Aorta (tissue), 5 donors: Measurements from ENCODE around the gene RBM19. TPM values are rescaled to one million over a fixed set of nuclear protein-coding genes. Genes with fewer than 3 reads are reported as not detected.

Experiments used
- ATAC-seq: fragments of 200-7000 bp; cut with Tn5 transposase; one replicate; pipeline ENCODE4 v1.9.1; 2022; ENCODE audit warnings: moderate library complexity; ENCODE audit not compliant: low FRiP score
- DNase-seq, 2 donors: peaks; one replicate each; pipeline ENCODE4 v3.0.0-alpha.2; 2020
- H3K27ac ChIP-seq, 2 donors: one replicate each; pipeline ENCODE4 v1.5.1; 2013; ENCODE audit warnings: low read length in 2 of 2, mild to moderate bottlenecking in 2 of 2, moderate library complexity in 2 of 2, control low read depth in 1 of 2, inconsistent platforms in 1 of 2, low read depth in 1 of 2
- H3K27me3 ChIP-seq, 2 donors: one replicate each; pipeline ENCODE4 v1.6.1; 2013; ENCODE audit warnings: control low read depth in 1 of 2, low read length in 1 of 2, mild to moderate bottlenecking in 1 of 2, moderate library complexity in 1 of 2; ENCODE audit not compliant: insufficient read depth in 2 of 2, control insufficient read depth in 1 of 2
- H3K36me3 ChIP-seq, 2 donors: one replicate each; pipeline ENCODE4 v1.6.1; 2013; ENCODE audit warnings: control low read depth in 1 of 2, low read length in 1 of 2, mild to moderate bottlenecking in 1 of 2; ENCODE audit not compliant: insufficient read depth in 2 of 2, control insufficient read depth in 1 of 2
- H3K4me1 ChIP-seq, 2 donors: one replicate each; pipeline ENCODE4 v1.6.1; 2013; ENCODE audit warnings: low read length in 2 of 2, control low read depth in 1 of 2, mild to moderate bottlenecking in 1 of 2, moderate library complexity in 1 of 2; ENCODE audit not compliant: insufficient read depth in 2 of 2, control insufficient read depth in 1 of 2
- H3K4me3 ChIP-seq, 2 donors: one replicate each; pipeline ENCODE4 v1.5.1; 2013; ENCODE audit warnings: low read length in 2 of 2, control low read depth in 1 of 2, mild to moderate bottlenecking in 1 of 2
- H3K9me3 ChIP-seq: one replicate; pipeline ENCODE4 v1.6.1; 2013; ENCODE audit warnings: mild to moderate bottlenecking, low read length; ENCODE audit not compliant: control insufficient read depth
- WGBS, 2 donors: extraction: QIAGEN DNeasy Blood & Tissue Kit; methylation state at CpG; one replicate each; pipeline ENCODE4 v1.1.7; 2013; 5-methylcytosine and 5-hydroxymethylcytosine counted together
- intact Hi-C, 2 donors: fragments of 100-400 bp; cut with DNase I; formaldehyde crosslinking; loops; one replicate each; pipeline versions ENCODE4 v1.14.2 to v1.15.0; 2022
- polyA plus RNA-seq, 2 donors: library from polyadenylated mRNA; stranded (reverse); fragments of 200-250 nt; gene quantifications; one replicate each; pipeline ENCODE4 v1.2.3, GENCODE V29; 2013
- total RNA-seq, 2 donors: library from RNA; stranded (reverse); fragmentation: NEBNext Ultra II Directional; extraction: Animal tissue kit (Norgen Biotek cat#: 25700); gene quantifications; one replicate each; pipeline ENCODE4 v1.2.1, GENCODE V29; 2021
- donor health status: healthy with polysubstance abuse.
- donor health status: Bipolar disorder and iron deficiency.
- donor health status: DM: no; HTN: no; CAD: no.
- donor health status: DM: no; HTN: no; CAD: no.
- donor health status: DM: yes; HTN: yes; CAD: no.

RBM19 gene
- total and polyA plus RNA-seq, 4 donors = 5.6 to 31.8 (median 26.0) TPM

DNA sequence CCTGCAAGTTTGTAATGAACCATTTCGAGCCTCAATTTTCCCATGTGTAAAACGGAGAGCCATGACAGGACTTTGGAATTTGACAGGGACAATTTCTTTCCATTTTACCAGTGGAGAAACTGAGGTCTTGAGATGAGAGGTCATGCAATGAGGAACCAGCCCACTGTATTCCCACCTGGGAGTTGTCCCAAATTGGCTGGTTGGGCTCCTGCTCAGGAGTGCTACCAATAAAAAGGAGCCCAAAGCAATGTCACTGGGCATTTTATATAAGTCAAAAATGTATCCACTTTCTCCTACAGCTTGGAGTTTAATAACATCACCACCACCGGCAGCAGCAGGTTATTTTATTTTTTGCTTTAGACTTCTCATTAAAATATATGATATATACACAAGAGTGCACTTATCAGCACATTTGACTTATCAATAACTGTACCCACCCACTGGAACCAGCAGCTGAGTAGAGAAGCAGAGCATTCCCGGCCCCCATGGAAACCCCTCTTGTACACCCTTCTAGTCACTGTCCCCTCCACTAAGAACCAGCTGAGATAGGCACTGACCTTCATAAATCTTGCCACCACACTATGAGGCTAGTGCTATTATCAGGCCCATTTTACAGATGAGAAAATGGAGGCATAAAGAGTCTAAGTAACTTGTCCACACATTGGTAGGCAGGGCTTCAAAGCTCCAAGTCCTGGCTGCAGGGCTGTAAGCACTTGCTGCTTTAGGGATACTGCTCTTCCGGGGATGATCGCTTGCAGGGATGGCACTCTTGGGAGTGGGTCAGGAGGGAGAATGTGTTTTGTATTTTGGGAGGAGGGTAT lies 25.3 kb upstream of the RBM19 start:
- WGBS, 2 donors = 64 to 72% methylated on average over 6 of the region's 6 CpGs
- Histone ChIP-seq H3K9me3 (no peaks in the 10 kb centered on the region), H3K4me3 (no peak overlapping the region), H3K27ac (no peak overlapping the region), H3K27me3 (peaks cover 0 to 2% of the 10 kb centered on the region in 2 donors), H3K36me3 (no peaks in the 10 kb centered on the region), H3K4me1 (no peaks in the 10 kb centered on the region)
- no peak for ATAC-seq
- no peak for DNase-seq
- intact Hi-C loops = no loop called here

DNA sequence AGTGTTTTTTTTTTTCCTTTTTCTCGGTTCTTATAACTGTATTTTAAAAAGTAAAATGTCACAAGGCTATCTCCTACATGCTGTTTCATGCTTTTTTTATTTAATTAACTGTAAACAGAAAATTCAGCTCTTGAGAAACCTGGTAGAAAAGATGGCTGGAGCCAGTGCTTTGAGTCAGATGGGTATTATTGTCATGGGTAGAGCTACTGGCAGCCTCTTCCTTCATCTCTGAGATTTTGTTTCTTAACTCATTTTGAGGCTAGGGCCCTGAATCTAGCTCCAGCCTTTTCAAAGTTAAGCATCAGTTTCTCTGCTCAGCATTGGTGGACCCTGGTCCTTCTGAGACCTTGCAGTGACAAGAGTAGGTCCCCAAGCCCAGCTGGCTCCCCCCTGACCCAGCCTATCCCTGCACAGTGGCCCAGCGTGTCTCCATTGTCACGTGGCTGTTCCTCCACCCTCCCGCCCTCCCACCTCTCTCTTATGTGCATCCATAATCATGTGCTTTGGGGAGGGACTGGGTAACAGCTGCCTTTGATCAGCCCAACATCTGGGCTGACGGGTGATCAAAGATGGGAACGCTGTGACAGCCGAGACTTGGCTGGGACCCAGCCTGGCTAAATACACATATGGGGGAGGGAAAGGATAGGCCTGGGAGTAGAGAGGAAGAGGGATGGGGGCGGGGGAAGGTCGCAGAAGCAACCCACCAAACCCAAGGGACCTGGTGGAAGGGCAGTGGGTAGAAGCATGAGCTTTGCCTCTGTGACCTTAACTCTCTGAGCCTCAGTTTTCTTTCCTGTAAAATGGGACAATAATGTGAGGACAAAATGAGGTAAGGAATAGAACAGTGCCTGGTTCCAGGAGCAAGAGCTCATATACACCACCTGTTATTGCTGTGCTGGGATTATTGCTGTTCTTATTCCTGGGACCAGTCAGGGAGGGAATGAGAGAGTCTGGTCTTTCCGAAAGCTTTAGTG lies 24.4 kb upstream of the RBM19 start:
- 21 to 25% methylated on average over 10 of the region's 10 CpGs for WGBS, 2 donors
- H3K27ac ChIP-seq = no peak overlapping the region
- H3K36me3 ChIP-seq = no peaks in the 10 kb centered on the region
- DNase-seq (no peak), ATAC-seq (no peak)
- no peaks in the 10 kb centered on the region for H3K9me3 ChIP-seq
- peaks cover 0 to 2% of the 10 kb centered on the region in 2 donors for H3K27me3 ChIP-seq
- intact Hi-C loops = no loop called here
- no peak overlapping the region for H3K4me3 ChIP-seq
- no peaks in the 10 kb centered on the region for H3K4me1 ChIP-seq

- ATAC-seq = no peak
- WGBS, 2 donors = 77 to 84% methylated on average over 4 of the region's 4 CpGs
Measured at GRCh38 chr12:113988976-113989375, 22.9 kb upstream of the RBM19 start.

GRCh38 chr12:113988064-113988451 lies 21.9 kb upstream of the RBM19 start:
- Histone ChIP-seq H3K27ac (no peak overlapping the region), H3K27me3 (peaks cover 0 to 2% of the 10 kb centered on the region in 2 donors), H3K9me3 (no peaks in the 10 kb centered on the region), H3K4me3 (no peak overlapping the region), H3K4me1 (no peaks in the 10 kb centered on the region), H3K36me3 (no peaks in the 10 kb centered on the region)
- intact Hi-C loops = loop anchor here in 1 of 2 donors (10.0 kb wide), 1 partner anchor 1927 kb away; no protein-coding TSS in a partner anchor
- DNase-seq (no peak), ATAC-seq (no peak)
- WGBS, 2 donors = 83 to 89% methylated on average over 4 of the region's 4 CpGs

More at GRCh38 chr12:113988976-113989375, 22.9 kb upstream of the RBM19 start:
- intact Hi-C loops = loop anchor here in 1 of 2 donors (10.0 kb wide), 1 partner anchor 1926 kb away; no protein-coding TSS in a partner anchor
- no peaks in the 10 kb centered on the region for H3K4me1 ChIP-seq
- H3K9me3 ChIP-seq = no peaks in the 10 kb centered on the region
- H3K27ac ChIP-seq = no peak overlapping the region
- no peaks in the 10 kb centered on the region for H3K36me3 ChIP-seq
- H3K4me3 ChIP-seq = no peak overlapping the region
- peaks cover 0 to 2% of the 10 kb centered on the region in 2 donors for H3K27me3 ChIP-seq
- no peak for DNase-seq

DNA sequence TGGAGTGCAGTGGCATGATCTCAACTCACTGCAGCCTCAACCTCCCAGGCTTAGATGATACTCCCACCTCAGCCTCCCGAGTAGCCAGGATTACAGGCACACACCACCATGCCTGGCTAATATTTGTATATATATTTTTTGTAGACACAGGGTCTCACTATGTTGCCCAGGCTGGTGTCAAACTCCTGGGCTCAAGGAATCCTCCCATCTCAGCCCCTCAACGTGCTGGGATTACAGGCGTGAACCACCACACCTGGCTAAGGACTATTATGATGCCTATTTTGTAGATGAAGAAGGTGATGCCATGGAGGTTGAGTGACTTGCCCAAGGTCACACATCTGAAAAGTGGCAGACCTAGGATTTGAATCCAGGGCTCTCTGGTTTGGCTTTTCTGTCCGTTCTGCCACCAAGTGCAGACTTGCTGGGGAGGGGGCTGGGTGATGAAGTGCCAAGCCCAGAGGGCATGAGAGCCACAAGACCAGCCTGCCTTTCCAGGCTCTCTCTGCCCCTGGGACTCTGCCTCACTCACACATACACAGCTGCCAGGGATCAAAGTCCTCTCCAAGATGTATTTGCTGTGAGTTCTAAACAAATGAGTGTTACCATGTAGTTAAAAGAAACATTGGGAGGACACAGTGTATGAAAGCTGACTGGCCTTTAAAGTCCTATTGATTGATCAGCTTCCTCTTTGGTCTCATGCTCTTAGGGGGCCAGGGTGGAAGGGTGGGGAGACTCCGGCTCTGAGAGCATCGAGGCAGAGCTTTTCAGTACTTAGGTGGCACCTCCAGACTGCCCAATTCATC lies 21.3 kb upstream of the RBM19 start:
- Histone ChIP-seq H3K27ac (no peak overlapping the region), H3K36me3 (no peaks in the 10 kb centered on the region), H3K4me1 (no peaks in the 10 kb centered on the region), H3K9me3 (no peaks in the 10 kb centered on the region), H3K4me3 (no peak overlapping the region), H3K27me3 (peaks cover 0 to 2% of the 10 kb centered on the region in 2 donors)
- no peak for DNase-seq
- intact Hi-C loops = loop anchor here in 1 of 2 donors (10.0 kb wide), 1 partner anchor 1927 kb away; no protein-coding TSS in a partner anchor
- ATAC-seq = no peak
- 54% methylated on average over 6 of the region's 6 CpGs for WGBS, 2 donors

GRCh38 chr12:113984464-113984863 lies 18.3 kb upstream of the RBM19 start:
- ATAC-seq = no peak
- DNase-seq = no peak
- Histone ChIP-seq H3K4me3 (no peak overlapping the region), H3K36me3 (no peaks in the 10 kb centered on the region), H3K27ac (no peak overlapping the region), H3K4me1 (no peaks in the 10 kb centered on the region), H3K9me3 (no peaks in the 10 kb centered on the region), H3K27me3 (no peaks in the 10 kb centered on the region)
- 87 to 97% methylated on average over 4 of the region's 4 CpGs for WGBS, 2 donors
- intact Hi-C loops = loop anchor here in 1 of 2 donors (10.0 kb wide), 1 partner anchor 1930 kb away; no protein-coding TSS in a partner anchor

DNA sequence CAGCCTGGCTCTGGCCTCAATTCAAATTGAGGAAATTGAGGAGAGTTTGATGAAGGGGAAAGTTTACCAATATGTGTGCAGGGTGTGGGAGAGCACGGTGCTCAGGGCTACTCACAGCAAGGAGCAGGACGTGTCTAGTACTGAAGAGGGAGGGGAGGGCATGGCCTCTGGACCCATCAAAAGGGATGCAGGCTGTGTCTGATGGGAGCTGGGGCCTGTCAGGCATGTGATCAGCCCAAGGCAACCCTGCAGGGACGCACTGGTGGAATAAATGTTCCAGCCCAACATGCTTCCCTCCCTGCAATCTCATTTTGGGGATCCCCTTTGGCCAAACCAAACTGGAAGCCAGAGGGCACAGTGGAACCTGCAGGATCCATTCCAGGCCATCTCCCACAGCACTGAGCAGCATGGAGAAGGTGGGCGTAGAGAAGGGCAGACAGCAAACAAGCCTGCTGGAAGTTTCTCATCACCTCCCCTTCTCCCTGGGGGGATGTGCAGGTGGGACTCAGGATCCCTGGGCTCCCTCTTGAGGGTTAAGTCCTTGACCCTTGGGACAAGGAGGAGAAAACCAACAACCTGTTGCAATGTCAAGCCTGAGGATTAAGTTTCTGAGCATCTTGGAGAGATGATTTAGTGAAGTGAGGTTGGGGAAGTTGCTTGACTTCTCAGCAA lies 17.8 kb upstream of the RBM19 start:
- H3K27ac ChIP-seq = no peak overlapping the region
- peak in 1 of 2 donors; percentile 49 for DNase-seq
- no peaks in the 10 kb centered on the region for H3K27me3 ChIP-seq
- H3K4me1 ChIP-seq = no peaks in the 10 kb centered on the region
- H3K4me3 ChIP-seq = no peak overlapping the region
- intact Hi-C loops = loop anchor here in 1 of 2 donors (10.0 kb wide), 1 partner anchor 1931 kb away; no protein-coding TSS in a partner anchor
- H3K9me3 ChIP-seq = no peaks in the 10 kb centered on the region
- ATAC-seq = no peak
- 41 to 53% methylated on average over 4 of the region's 4 CpGs for WGBS, 2 donors
- H3K36me3 ChIP-seq = no peaks in the 10 kb centered on the region
